HEK293T (cell line): ENCODE data around the gene BTBD9.

Experiments used
- CTCF ChIA-PET: fragments of 350-600 bp; formaldehyde crosslinking; extraction: SDS; loops from one replicate; lab custom pipeline; 2021; ENCODE audit warnings: antibody characterized with exemption, inconsistent platforms; lab: Yijun Ruan, JAX
- POLR2A ChIA-PET: fragments of 350-600 bp; formaldehyde crosslinking; extraction: SDS; loops from one replicate; lab custom pipeline; 2020; ENCODE audit warnings: antibody characterized with exemption, inconsistent platforms; lab: Yijun Ruan, JAX
- DNase-seq: peaks from one replicate; pipeline ENCODE4 v3.0.0; 2012; ENCODE audit warnings: mixed read lengths; ENCODE audit errors: extremely low spot score
- ARNT ChIP-seq: fragments of 450-650 bp; IDR thresholded peaks from 2 replicates; pipeline ENCODE4 v1.6.1; 2017; ENCODE audit warnings: mild to moderate bottlenecking
- BHLHE40 ChIP-seq: fragments of 450-650 bp; IDR thresholded peaks from 2 replicates; pipeline ENCODE4 v1.6.1; 2016; ENCODE audit warnings: mild to moderate bottlenecking, moderate library complexity, borderline replicate concordance
- CTBP1 ChIP-seq: fragments of 450-650 bp; IDR thresholded peaks from 2 replicates; pipeline ENCODE4 v1.6.1; 2016; ENCODE audit warnings: borderline replicate concordance
- ELF4 ChIP-seq: fragments of 450-650 bp; IDR thresholded peaks from 2 replicates; pipeline ENCODE4 v1.6.1; 2017; ENCODE audit warnings: antibody characterized with exemption
- FOXA1 ChIP-seq: fragments of 450-650 bp; IDR thresholded peaks from 2 replicates; pipeline ENCODE4 v1.6.1; 2016; ENCODE audit warnings: mild to moderate bottlenecking
- FOXK2 ChIP-seq: fragments of 450-650 bp; IDR thresholded peaks from 2 replicates; pipeline ENCODE4 v1.6.1; 2016; ENCODE audit warnings: mild to moderate bottlenecking
- FOXM1 ChIP-seq: fragments of 450-650 bp; IDR thresholded peaks from 2 replicates; pipeline ENCODE4 v1.6.1; 2017; ENCODE audit warnings: mild to moderate bottlenecking, borderline replicate concordance
- HDGF ChIP-seq: fragments of 450-650 bp; IDR thresholded peaks from 2 replicates; pipeline ENCODE4 v1.6.1; 2017; ENCODE audit warnings: antibody characterized with exemption, borderline replicate concordance
- L3MBTL2 ChIP-seq: fragments of 450-650 bp; conservative IDR thresholded peaks from 2 replicates; pipeline ENCODE4 v1.6.1; 2016; ENCODE audit warnings: mild to moderate bottlenecking
- LEF1 ChIP-seq: fragments of 450-650 bp; IDR thresholded peaks from 2 replicates; pipeline ENCODE4 v1.6.1; 2017; ENCODE audit warnings: mild to moderate bottlenecking, borderline replicate concordance
- NFRKB ChIP-seq: fragments of 450-650 bp; IDR thresholded peaks from 2 replicates; pipeline ENCODE4 v1.6.1; 2016; ENCODE audit warnings: mild to moderate bottlenecking, moderate library complexity
- SP1 ChIP-seq: fragments of 450-650 bp; IDR thresholded peaks from 2 replicates; pipeline ENCODE4 v1.6.1; 2017
- SUZ12 ChIP-seq: fragments of 450-650 bp; IDR thresholded peaks from 2 replicates; pipeline ENCODE4 v1.6.1; 2016; ENCODE audit warnings: mild to moderate bottlenecking
- TARDBP ChIP-seq: fragments of 450-650 bp; IDR thresholded peaks from 2 replicates; pipeline ENCODE4 v1.6.1; 2016
- ZNF384 ChIP-seq: fragments of 450-650 bp; IDR thresholded peaks from 2 replicates; pipeline ENCODE4 v1.6.1; 2016
- TF ChIP-seq, protein P1 (sequence below): fragments of 450-650 bp; IDR thresholded peaks from 2 replicates; pipeline ENCODE4 v1.6.1; 2016

The BTBD9 gene

DNA sequence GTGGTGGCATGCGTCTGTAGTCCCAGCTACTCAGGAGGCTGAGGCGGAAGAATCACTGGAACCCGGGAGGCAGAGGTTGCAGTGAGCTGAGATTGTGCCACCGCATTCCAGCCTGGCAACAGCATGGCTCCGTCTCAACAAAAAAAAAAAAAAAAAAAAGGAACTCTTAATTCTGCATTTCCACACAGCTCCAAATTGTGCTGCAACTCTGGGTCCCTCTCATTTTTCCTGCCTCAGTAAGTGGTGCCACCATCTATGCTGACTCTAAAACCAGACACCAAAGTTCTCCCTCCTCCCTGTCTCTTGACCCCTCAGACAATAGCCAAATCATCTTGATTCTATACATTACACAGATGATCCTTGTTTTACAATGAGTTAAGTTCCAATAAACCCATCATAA is 133.9 kb downstream of the BTBD9 start:
- POLR2A ChIA-PET, result no interaction called here
- CTCF ChIA-PET, result no interaction called here
- TF ChIP-seq BHLHE40 (no peak), TARDBP (no peak), FOXK2 (no peak), FOXM1 (no peak), LEF1 (no peak), CTBP1 (no peak), ZNF384 (no peak), FOXA1 (no peak), SUZ12 (no peak), HDGF (no peak), ARNT (no peak), L3MBTL2 (no peak), ELF4 (no peak), SP1 (no peak), NFRKB (no peak)
- TF ChIP-seq, protein P1, sequence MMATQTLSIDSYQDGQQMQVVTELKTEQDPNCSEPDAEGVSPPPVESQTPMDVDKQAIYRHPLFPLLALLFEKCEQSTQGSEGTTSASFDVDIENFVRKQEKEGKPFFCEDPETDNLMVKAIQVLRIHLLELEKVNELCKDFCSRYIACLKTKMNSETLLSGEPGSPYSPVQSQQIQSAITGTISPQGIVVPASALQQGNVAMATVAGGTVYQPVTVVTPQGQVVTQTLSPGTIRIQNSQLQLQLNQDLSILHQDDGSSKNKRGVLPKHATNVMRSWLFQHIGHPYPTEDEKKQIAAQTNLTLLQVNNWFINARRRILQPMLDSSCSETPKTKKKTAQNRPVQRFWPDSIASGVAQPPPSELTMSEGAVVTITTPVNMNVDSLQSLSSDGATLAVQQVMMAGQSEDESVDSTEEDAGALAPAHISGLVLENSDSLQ, result no peak
- no peak for DNase-seq

DNA sequence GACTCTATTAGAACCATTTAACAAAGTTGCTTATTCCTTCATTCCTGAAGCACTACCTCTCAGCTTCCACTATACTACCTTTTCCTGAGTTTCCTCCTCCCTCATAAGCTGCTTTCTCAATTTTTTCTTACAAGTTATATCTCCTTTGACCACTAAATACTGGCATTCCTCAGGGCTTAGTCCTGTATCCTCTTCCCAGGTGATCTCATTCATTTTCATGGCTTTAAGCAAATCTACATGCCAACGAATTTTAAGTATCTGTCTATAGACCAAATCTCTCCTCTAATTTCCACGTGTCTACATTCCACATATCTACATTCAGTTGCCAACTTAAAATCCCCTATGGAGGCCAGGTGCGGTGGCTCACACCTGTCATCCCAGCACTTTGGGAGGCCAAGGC is 134.7 kb downstream of the BTBD9 start:
- DNase-seq, result no peak
- POLR2A ChIA-PET, result no interaction called here
- TF ChIP-seq FOXM1 (no peak), LEF1 (no peak), TARDBP (no peak), ZNF384 (no peak), HDGF (no peak)
- CTCF ChIA-PET, result no interaction called here

DNA sequence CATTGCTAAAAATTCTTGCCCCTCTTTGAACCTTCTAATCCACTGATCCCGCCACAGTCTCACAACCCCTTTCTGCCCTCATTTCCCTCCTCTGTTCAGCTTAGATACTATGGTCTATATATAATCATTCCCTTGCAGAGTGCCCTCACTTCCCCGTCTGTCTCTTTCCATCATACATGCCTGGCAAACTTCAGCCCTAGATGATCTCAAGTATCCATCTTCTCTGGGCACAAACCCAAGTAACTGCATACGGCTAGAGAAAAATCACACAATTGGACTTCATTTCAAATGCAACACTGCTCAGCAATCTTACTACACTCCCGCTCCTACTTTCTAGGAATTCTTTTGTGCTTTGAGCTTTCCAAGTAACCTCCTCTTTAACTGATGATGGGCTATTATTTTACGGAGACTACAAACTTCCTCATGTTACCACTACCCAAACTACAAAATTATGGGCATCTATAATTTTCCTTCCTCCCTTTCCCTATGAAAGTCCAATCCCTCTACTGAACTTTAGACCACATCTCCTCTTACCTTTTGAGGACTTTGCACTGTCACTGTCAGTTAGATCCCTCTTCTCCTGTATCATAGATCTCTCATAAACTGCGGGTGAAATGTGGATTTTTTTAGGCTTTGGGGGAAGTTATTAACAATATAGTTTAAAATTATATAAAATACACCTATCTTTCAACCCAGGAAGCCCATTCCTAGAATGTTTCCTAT is 135.6 kb downstream of the BTBD9 start:
- TF ChIP-seq FOXM1, result no peak
- TF ChIP-seq FOXK2, result no peak
- no peak for TF ChIP-seq HDGF
- no peak for TF ChIP-seq ARNT
- CTCF ChIA-PET, result interaction anchor here (1.7 kb wide), 1 partner anchor 10 kb away, joined by 6 read pairs; no protein-coding TSS in a partner anchor
- POLR2A ChIA-PET, result no interaction called here
- DNase-seq, result no peak

DNA sequence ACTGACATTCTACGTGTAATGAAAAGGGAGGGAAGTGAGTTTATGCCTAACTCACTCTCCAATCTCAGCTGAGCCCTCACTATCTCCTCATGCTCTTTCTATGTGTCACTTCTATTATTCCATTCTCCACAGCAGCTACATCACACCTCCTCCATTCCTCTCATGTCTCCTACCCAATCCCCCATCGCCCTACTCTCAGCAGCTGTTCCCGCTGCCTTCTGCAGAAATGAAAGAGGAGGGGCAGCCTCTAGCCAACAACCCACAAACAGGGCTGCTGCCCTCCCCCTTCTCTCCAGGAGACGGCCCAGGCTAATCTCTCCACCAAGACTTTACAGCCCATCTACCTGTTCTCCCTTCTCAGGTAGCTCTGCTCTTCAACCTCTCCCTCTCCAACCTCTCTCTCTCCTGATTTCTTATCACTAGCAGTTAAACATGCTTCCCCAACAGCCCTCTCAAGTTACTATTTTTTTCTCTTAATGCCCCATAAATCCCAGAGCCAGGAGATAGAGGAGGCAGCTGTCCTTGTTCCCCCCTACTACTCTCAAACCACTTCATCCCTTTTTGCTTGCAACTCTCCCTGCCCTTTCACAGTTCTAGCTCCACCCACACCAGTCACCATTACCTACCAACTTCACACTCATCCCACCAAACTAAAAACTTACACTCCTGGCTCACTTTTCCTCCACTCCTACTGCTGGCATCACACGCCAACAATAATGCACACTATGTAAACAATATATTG is 136.5 kb downstream of the BTBD9 start:
- CTCF ChIA-PET, result interaction anchor here (1.7 kb wide), 1 partner anchor 9 kb away, joined by 6 read pairs; no protein-coding TSS in a partner anchor
- TF ChIP-seq ARNT, result no peak
- no peak for TF ChIP-seq ZNF384
- TF ChIP-seq HDGF, result no peak
- no peak for TF ChIP-seq FOXA1
- TF ChIP-seq FOXK2, result no peak
- no peak for TF ChIP-seq TARDBP
- TF ChIP-seq ELF4, result no peak
- no peak for TF ChIP-seq FOXM1
- no peak for TF ChIP-seq NFRKB
- TF ChIP-seq, protein P1, result no peak
- no peak for TF ChIP-seq SP1
- TF ChIP-seq L3MBTL2, result no peak
- TF ChIP-seq SUZ12, result no peak
- no peak for TF ChIP-seq BHLHE40
- no peak for DNase-seq
- POLR2A ChIA-PET, result no interaction called here

DNA sequence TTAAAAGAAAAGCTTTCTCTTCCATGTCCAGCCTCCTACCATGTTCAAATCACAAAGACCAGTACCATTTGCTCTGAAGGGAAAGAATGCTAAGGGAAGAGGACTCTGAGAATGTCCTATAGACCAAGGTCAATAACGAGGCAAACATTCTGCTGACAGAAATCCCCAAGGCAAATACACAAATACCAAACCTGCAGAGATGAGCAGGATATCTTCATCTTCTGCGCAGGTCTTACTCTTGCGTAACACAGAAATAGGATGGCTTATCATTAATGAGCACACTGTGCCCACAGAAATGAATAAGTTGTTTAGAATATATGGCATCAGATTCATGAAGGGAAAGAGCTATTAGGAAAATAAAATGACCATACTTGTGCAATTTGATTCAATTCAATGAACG is 137.3 kb downstream of the BTBD9 start:
- DNase-seq, result no peak
- TF ChIP-seq CTBP1 (no peak), TARDBP (no peak), ARNT (no peak), FOXA1 (no peak), SUZ12 (no peak), NFRKB (no peak), FOXM1 (no peak), FOXK2 (no peak), LEF1 (no peak), SP1 (no peak), ZNF384 (no peak), L3MBTL2 (no peak), BHLHE40 (no peak), ELF4 (no peak), HDGF (no peak)
- TF ChIP-seq, protein P1, result no peak
- ChIA-PET CTCF (interaction anchor here (1.7 kb wide), 1 partner anchor 8 kb away, joined by 6 read pairs; no protein-coding TSS in a partner anchor), POLR2A (no interaction called here)
